Esophagus (tissue), 2 donors: ENCODE results near the gene C10orf71. TPM values are rescaled to one million over a fixed set of nuclear protein-coding genes. Genes with fewer than 3 reads are reported as not detected.

Experiments
- H3K27ac ChIP-seq, 2 donors: one replicate each; pipeline ENCODE4 v1.5.1; 2013; ENCODE audit warnings: low read depth in 2 of 2, mild to moderate bottlenecking in 2 of 2, inconsistent platforms in 1 of 2, low read length in 1 of 2, moderate library complexity in 1 of 2
- H3K27me3 ChIP-seq, 2 donors: one replicate each; pipeline ENCODE4 v1.6.1; 2013; ENCODE audit warnings: low read length in 2 of 2, control low read depth in 1 of 2, mild to moderate bottlenecking in 1 of 2; ENCODE audit not compliant: insufficient read depth in 2 of 2, control insufficient read depth in 1 of 2
- H3K36me3 ChIP-seq, 2 donors: one replicate each; pipeline ENCODE4 v1.6.1; 2013; ENCODE audit warnings: low read length in 1 of 2; ENCODE audit not compliant: control insufficient read depth in 2 of 2, insufficient read depth in 2 of 2
- H3K4me1 ChIP-seq, 2 donors: one replicate each; pipeline ENCODE4 v1.6.1; 2013; ENCODE audit warnings: low read length in 1 of 2; ENCODE audit not compliant: control insufficient read depth in 2 of 2, insufficient read depth in 2 of 2
- H3K4me3 ChIP-seq, 2 donors: one replicate each; pipeline ENCODE4 v1.5.1; 2013; ENCODE audit warnings: low read length in 2 of 2, mild to moderate bottlenecking in 2 of 2, low read depth in 1 of 2, moderate library complexity in 1 of 2
- H3K9me3 ChIP-seq, 2 donors: one replicate each; pipeline ENCODE4 v1.6.1; 2013; ENCODE audit warnings: mild to moderate bottlenecking in 2 of 2, low read depth in 1 of 2, low read length in 1 of 2, moderate library complexity in 1 of 2; ENCODE audit not compliant: control insufficient read depth in 2 of 2, insufficient read depth in 1 of 2
- WGBS, 2 donors: extraction: QIAGEN DNeasy Blood & Tissue Kit; methylation state at CpG; one replicate each; pipeline ENCODE4 v1.1.7; 2013; 5-methylcytosine and 5-hydroxymethylcytosine counted together
- polyA plus RNA-seq, 2 donors: library from polyadenylated mRNA; stranded (reverse); fragments of 200-250 nt; gene quantifications; one replicate each; pipeline ENCODE4 v1.2.3, GENCODE V29; 2013
- donor health status: healthy with polysubstance abuse.
- donor health status: Bipolar disorder and iron deficiency.

C10orf71 gene
- polyA plus RNA-seq, 2 donors, result not detected

DNA sequence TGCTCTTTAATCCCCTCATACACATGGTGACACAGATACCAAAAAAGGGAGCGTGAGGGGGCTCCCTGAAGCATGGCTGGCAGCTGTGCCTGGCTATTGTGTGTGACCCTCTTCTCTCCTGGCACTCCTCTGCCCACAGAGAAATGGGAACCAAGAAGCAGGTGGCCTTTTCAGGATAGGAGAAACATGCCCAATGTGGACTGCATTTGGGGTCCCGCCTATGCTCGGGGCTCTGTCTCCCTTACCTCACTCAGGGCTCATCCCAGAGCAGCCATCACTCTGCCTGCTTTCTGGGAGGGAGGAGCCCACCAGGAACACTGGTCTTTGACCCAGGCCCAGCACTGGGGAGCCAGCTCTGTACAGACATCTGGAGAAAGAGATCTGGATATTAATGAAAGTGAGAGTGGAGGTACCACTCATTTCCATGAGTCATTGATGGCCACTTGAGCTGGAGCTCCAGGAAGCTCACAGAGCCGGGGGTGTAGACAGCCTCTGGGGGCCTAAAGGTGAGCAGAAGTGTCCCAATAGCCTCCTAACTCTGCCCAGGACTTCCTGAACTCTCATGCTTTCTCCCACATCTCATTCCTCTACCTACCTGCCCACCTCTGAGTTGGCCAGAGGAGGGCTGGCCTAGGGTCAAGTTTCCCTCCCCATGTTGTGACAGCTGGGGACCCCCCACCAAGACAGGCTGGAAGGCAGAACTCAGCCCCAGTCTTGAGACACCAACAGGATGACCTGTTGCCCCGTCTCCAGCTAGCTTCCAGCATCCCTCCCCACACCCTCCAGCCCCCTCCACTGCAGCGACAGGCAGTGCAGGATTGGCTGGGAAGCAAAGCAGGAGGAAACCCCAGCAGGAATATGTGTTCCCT lies 54.3 kb downstream of the C10orf71 start:
- no peaks in the 10 kb centered on the region for H3K27me3 ChIP-seq
- H3K9me3 ChIP-seq, result peaks cover 0 to 8% of the 10 kb centered on the region in 2 donors
- H3K36me3 ChIP-seq, result no peaks in the 10 kb centered on the region
- H3K4me3 ChIP-seq, result no peak overlapping the region
- no peak overlapping the region for H3K27ac ChIP-seq
- H3K4me1 ChIP-seq, result no peaks in the 10 kb centered on the region
- 78 to 80% methylated on average over 6 of the region's 6 CpGs for WGBS, 2 donors

DNA sequence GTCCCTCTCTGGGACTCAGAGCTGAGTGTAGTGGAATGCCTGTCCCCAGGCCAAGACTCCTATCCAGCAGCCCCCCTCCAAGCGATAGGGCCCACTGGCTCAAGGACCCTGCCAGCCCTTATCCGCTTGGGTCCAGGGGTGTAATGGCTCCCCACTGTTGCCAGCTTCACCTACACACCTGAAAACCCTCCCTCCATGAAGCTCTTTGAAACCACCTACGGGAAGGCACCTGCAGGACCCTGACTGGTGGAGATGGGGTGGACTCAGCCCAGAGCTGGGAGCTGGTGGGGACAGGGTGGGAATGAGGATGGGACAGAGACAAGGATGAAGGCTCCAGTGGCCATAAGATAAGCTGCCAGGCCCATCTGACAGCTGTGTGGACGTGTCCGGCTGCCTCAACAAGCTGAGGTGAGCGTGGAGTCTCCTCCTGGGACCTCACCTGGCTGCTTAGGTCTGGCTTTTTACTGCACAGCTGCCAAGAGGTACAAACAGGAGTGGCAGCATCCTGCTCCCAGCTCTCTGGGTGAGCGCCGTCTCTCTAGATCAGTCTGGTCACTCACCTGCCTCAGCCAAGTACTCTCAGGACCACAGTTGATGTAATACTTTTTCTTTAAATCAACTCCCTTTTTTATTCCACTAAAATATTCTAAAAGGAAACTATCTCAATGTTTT lies 55.1 kb downstream of the C10orf71 start:
- H3K27ac ChIP-seq, result no peak overlapping the region
- no peaks in the 10 kb centered on the region for H3K4me1 ChIP-seq
- H3K9me3 ChIP-seq, result peaks cover 0 to 6% of the 10 kb centered on the region in 2 donors
- no peaks in the 10 kb centered on the region for H3K36me3 ChIP-seq
- 89 to 91% methylated on average over 8 of the region's 8 CpGs for WGBS, 2 donors
- H3K27me3 ChIP-seq, result no peaks in the 10 kb centered on the region
- H3K4me3 ChIP-seq, result no peak overlapping the region

DNA sequence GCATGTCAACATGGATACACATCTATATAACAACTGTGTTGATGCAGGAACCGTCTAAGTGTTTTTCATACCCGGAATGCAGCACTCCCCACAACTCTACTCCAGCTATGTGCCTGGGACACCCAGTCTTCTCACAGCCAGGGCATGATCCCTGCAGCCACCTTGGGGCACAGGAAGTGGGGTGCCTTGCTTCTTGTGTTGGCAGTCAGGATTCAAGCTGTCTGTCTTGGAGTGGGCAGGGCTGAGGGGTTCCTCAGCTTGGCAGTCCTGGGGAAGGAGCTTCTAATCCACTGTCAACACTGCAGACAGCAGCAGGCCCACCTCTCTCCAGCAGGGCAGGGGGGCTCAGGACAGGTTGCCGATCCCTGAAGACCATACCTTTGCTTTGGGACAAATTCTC lies 55.6 kb downstream of the C10orf71 start:
- no peaks in the 10 kb centered on the region for H3K36me3 ChIP-seq
- H3K27me3 ChIP-seq, result no peaks in the 10 kb centered on the region
- H3K27ac ChIP-seq, result no peak overlapping the region
- H3K4me3 ChIP-seq, result no peak overlapping the region
- H3K9me3 ChIP-seq, result peaks cover 0 to 6% of the 10 kb centered on the region in 2 donors
- WGBS, 2 donors, result 86 to 87% methylated on average over 3 of the region's 3 CpGs
- H3K4me1 ChIP-seq, result no peaks in the 10 kb centered on the region

DNA sequence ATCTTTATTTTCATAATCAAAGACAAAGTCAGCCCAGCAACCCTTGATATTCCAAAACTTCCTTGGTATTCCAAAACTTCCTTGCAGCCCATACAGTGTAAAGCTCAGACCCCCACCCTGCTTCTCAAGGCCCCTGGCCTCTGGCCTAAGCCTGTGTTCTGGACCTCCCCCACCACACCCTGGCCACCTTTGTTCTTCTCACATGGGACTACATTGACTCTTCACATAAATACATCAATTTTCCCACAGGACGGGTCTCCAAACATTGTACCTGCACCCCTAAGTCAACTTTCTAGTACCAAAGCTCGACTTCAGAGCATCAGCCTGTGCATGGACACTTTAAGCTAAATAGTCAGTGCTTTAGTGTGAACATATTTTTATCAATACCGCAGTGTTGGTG lies 56.3 kb downstream of the C10orf71 start:
- Histone ChIP-seq H3K27ac (no peak overlapping the region), H3K9me3 (peaks cover 0 to under 1% of the 10 kb centered on the region in 2 donors), H3K4me3 (no peak overlapping the region), H3K4me1 (peaks cover 0 to under 1% of the 10 kb centered on the region in 2 donors), H3K27me3 (no peaks in the 10 kb centered on the region), H3K36me3 (no peaks in the 10 kb centered on the region)
- WGBS, 2 donors, result 84 to 89% methylated on average over 3 of the region's 3 CpGs

DNA sequence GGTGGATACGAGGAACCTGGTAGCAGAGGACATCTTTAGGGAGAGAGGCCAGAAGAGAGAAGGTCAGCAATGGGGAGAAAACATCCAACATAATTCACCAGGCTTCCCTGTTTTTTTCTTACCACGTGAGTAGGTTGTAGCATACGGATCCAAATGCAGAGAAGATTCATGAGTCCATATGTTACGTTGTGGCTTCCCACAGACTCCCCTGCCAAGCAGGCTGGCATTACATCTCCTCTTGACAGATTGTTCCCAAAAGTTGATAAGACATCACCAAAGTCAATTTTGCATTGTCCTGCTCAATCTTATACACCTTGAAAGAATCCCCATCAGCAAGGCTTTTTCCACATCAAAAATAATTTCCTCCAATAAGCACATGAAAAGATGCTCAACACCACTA lies 57.2 kb downstream of the C10orf71 start:
- Histone ChIP-seq H3K4me3 (no peak overlapping the region), H3K4me1 (peaks cover 0 to 4% of the 10 kb centered on the region in 2 donors), H3K27me3 (no peaks in the 10 kb centered on the region), H3K9me3 (no peaks in the 10 kb centered on the region), H3K36me3 (no peaks in the 10 kb centered on the region), H3K27ac (no peak overlapping the region)
- WGBS, 2 donors, result 79 to 80% methylated on average over 4 of the region's 4 CpGs

DNA sequence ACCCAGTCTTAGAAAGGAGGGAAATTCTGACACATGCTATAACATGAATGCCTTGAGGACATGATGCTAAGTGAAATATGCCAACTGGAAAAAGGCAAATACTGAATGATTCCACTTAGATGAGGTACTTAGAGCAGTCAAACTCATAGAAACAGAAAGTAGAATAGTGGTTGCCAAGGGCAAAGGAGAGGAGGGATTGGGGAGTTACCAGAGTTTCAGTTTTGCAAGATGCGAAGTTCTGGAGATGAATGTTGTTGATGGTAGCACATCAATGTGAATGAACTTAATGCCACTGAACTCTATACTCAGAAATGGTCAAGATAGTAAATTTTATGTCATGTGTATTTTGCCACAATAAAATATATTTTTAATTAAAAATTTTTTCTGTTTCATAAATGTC lies 58.0 kb downstream of the C10orf71 start:
- WGBS, 2 donors, result 50 to 51% methylated on average over 1 of the region's 1 CpG
- Histone ChIP-seq H3K27ac (no peak overlapping the region), H3K4me1 (peaks cover 0 to 4% of the 10 kb centered on the region in 2 donors), H3K36me3 (no peaks in the 10 kb centered on the region), H3K27me3 (no peaks in the 10 kb centered on the region), H3K4me3 (no peak overlapping the region), H3K9me3 (no peaks in the 10 kb centered on the region)

DNA sequence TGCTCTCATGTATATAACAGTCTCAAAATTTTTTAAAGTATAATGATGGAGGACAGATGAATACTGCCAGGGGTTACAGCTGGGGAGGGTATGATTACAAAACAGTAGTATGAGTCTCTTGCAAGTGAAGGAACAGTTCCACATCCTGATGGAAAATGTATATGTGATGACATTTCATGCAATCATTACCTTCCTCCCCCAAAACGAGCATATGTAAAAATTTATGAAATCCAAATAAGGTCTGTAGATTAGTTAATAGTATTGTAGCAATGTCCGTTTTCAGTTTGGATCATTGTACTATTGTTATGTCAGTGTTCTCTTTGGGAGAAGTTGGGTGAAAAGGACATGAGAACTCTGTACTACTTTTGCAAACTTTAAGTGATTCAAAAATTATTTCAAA lies 58.9 kb downstream of the C10orf71 start:
- WGBS, 2 donors, result 66 to 75% methylated on average over 2 of the region's 2 CpGs
- Histone ChIP-seq H3K27me3 (no peaks in the 10 kb centered on the region), H3K4me3 (no peak overlapping the region), H3K36me3 (no peaks in the 10 kb centered on the region), H3K27ac (no peak overlapping the region), H3K4me1 (peaks cover 0 to 4% of the 10 kb centered on the region in 2 donors), H3K9me3 (no peaks in the 10 kb centered on the region)

DNA sequence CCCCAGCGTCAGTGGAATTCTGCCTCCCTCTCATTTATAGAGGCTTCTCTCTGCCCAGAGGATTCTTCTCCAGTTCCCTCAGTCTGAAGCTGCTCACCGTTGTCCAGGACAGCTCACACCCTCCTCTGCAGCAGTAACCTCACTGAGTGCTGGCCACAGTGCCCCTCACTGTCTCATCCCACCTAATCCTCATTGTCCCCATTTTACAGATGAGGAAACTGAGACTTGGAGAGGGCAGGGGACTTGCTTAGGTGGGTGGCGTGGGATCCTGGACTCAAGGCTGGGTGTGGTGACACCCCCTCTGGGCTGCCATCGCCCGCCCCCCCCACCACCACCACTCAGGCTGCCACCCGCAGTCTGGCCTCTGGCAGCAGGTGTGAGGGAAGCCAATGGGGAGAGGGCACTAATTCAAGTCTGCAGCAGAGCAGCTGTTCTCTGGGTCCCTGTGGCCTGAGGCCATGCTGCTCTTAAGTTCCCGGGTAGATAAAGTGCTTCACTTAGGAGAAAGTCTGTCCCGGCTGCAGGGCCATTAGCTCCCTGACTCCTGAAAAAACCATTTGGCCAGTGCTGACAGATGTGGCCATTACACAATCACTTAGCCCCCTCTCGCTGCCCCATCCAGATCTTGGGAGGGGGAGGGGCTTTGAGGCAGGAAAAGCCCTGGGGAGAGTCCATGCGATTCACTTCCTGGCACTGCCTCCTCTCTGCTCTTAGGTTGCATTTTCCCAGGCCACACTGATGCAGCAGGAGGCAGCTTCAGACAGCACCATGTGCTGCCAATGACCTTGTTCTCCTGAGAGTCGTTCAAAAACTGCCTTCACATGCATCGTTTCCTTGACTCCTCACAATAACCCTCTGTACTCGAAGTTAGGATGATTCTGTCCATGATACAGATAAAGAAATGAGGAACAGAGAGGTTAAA lies 60.6 kb downstream of the C10orf71 start:
- Histone ChIP-seq H3K36me3 (no peaks in the 10 kb centered on the region), H3K9me3 (no peaks in the 10 kb centered on the region), H3K27me3 (no peaks in the 10 kb centered on the region), H3K4me1 (peaks cover 0 to 4% of the 10 kb centered on the region in 2 donors), H3K4me3 (no peak overlapping the region), H3K27ac (no peak overlapping the region)
- 50 to 52% methylated on average over 12 to 13 of the region's 13 CpGs for WGBS, 2 donors
